K562 (cell line): ENCODE data around the gene FAM83E. TPM values are rescaled to one million over a fixed set of nuclear protein-coding genes. Genes with fewer than 3 reads are reported as not detected.

Source experiments
- EP300 ChIP-seq: IDR thresholded peaks from 2 replicates; pipeline ENCODE4 v1.6.1; 2012; ENCODE audit warnings: low read length, improper control_type of control experiment
- GATAD2A ChIP-seq: fragments of 450-650 bp; IDR thresholded peaks from 2 replicates; pipeline ENCODE4 v1.6.1; 2017
- JUNB ChIP-seq: fragments of 450-650 bp; formaldehyde crosslinking; conservative IDR thresholded peaks from 2 replicates; pipeline ENCODE4 v1.4.0; 2020; ENCODE audit warnings: mild to moderate bottlenecking
- PRMT5 ChIP-seq: sonication (generic); formaldehyde crosslinking; IDR thresholded peaks from 2 replicates; pipeline ENCODE4 v1.5.0; 2020; ENCODE audit warnings: missing genetic modification reagents
- RFX5 ChIP-seq: IDR thresholded peaks from 2 replicates; pipeline ENCODE4 v1.6.1; 2011; ENCODE audit warnings: low read depth, mild to moderate bottlenecking, improper control_type of control experiment, low read length
- U2AF2 ChIP-seq: fragments of 200-400 bp; formaldehyde crosslinking; optimal IDR thresholded peaks from 2 replicates; pipeline ENCODE3; 2017; ENCODE audit warnings: low read depth, mild to moderate bottlenecking, low read length
- ZKSCAN1 ChIP-seq: fragments of 150-350 bp; IDR thresholded peaks from 2 replicates; pipeline ENCODE4 v1.6.1; 2016; ENCODE audit warnings: low read depth, low read length
- ZNF146 ChIP-seq: IDR thresholded peaks from one replicate; pipeline ENCODE4 v1.6.1; 2018; ENCODE audit warnings: missing compliant biosample characterization; ENCODE audit not compliant: unreplicated experiment
- polyA plus RNA-seq, 8 experiments: library from polyadenylated mRNA; depleted of rRNA in 4 of 8; stranded (reverse) in 5 of 8; unstranded in 3 of 8; fragments of >200 nt; fragmentation: Nextera tagmentation in 2 of 8; fragmentation: Illumina TruSeq in 1 of 8; extraction: Ambion mirVana in 2 of 8; extraction: Trizol in 1 of 8; gene quantifications; 2 replicates each; pipeline versions ENCODE4 v1.2.1 to v1.2.3, GENCODE V29; 2011 to 2014; ENCODE audit warnings: inconsistent platforms in 1 of 8, missing spikeins in 1 of 8
- total RNA-seq, 7 experiments: library from RNA; depleted of rRNA in 6 of 7; stranded (reverse); fragments of >200 nt in 6 of 7; fragmentation: Illumina TruSeq in 2 of 7; extraction: Trizol in 2 of 7; gene quantifications; 2 replicates each; pipeline versions ENCODE4 v1.2.1 to v1.2.3, GENCODE V29; 2011 to 2021; ENCODE audit warnings: low replicate concordance in 1 of 7
- TF ChIP-seq, protein P1 (sequence below): fragments of 250-450 bp; sonication (Bioruptor Pico); IDR thresholded peaks from 2 replicates; pipeline ENCODE4 v1.5.0; 2021; ENCODE audit warnings: mild to moderate bottlenecking, moderate library complexity
- TF ChIP-seq, protein P2 (sequence below): fragments of 450-650 bp; conservative IDR thresholded peaks from 2 replicates; pipeline ENCODE4 v1.6.1; 2016; ENCODE audit warnings: missing genetic modification characterization, low read depth, mild to moderate bottlenecking, missing compliant biosample characterization, moderate library complexity
- TF ChIP-seq, protein P3 (sequence below): sonication (generic); formaldehyde crosslinking; IDR thresholded peaks from 2 replicates; pipeline ENCODE4 v1.5.0; 2020; ENCODE audit warnings: missing genetic modification reagents
- TF ChIP-seq, protein P4 (sequence below): sonication (generic); formaldehyde crosslinking; IDR thresholded peaks from 2 replicates; pipeline ENCODE4 v1.8.1; 2023; ENCODE audit warnings: mild to moderate bottlenecking, missing genetic modification reagents
- TF ChIP-seq, protein P5 (sequence below): sonication (generic); formaldehyde crosslinking; IDR thresholded peaks from 2 replicates; pipeline ENCODE4 v1.8.0; 2022; ENCODE audit warnings: mild to moderate bottlenecking, missing genetic modification reagents

The FAM83E gene
- total and polyA plus RNA-seq, 9 of the 15 experiments (the other 6 are each of a cell fraction or from before 2014, with no cell fraction given): 0.15 to 0.87 (median 0.29) TPM; not detected in 4

DNA sequence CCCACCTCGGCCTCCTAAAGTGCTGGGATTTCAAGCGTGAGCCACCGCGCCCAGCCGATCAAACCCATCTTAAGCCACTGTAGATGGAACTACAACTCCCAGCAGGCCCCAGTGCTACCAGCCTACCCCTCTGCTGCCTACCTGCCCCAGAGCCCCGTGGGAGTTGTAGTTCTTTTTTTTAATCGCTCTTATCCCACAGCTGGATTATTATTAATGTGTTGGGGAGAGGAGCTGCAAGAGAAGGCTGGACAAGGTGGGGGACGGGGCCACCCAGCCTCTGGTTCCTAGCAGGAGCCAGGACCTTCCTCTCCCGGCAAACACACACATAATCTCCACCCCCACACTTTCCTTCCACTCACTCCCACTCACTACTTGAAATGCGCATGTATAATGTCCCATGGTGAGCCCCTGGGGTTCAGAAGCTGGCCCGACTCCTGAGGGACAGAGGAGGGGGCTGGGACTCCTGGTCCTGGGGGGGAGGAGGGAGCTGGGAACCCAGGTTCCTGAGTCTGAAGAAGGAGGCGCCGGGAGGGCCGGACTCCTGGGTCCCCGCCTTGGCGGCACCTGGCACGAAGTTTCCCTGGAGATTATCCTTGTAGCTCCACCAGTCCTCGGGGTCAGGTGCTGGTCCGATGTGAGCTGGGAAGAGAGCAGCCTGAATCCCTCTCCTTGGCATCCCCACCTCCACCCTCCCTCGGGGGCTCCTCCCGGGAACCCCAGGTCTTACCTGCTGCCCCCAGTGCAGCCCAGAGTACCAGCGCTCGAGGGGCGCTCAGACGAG lies 30.2 kb upstream of the FAM83E start (continued):
- TF ChIP-seq ZNF146 (no peak), ZKSCAN1 (no peak), GATAD2A (peak; percentile 84; the same call in 1 of the 2 replicates), PRMT5 (no peak), JUNB (CRISPR knock-in tag) (no peak), U2AF2 (no peak), RFX5 (no peak), EP300 (no peak)
- TF ChIP-seq, protein P1, sequence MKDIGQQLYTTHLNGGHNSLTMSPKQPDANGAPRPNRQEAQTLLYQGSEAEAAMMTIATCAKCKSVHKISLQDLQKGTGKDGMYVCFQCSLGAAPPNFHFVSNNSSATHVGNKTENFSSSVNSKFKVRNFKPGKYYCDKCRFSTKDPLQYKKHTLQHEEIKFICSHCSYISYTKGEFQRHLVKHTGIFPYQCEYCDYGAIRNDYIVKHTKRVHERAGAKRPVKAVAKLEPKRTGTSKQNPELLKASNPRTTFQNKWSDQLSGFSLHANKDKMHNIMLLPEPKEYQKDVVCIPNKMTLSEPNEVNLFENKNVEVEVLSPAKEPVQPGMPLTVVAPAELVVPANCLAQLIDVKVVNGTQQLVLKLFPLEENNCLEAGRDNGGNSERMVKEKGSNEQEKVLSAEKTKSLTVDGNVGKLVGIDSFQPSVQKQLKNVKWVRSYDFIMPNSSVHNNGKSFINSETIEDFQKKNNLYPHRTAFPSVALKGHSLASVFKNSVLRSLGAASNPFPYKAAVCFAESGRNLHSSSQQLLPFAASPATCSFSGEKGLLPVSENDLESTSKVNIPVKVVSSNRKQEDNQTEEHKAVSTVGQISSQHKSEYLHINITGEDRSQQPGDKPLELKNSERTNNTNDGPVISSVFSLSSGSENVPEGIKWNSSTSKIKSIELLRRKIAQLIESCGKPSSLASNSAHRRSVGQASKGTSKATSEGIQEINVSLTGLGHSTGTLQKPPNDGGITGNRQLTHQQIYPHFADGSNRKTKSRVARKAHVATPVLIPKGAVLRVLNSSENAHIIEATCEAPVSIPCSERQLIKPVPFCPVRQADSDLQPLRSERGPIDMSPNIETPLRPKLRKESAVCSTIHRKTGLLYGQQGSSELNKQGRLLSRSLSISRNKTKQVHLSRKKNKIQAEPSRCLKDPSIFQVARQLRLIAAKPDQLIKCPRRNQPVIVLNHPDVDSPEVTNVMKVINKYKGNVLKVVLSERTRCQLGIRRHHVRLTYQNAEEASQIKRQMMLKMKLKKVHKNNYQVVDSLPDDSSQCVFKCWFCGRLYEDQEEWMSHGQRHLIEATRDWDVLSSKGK (CRISPR knock-in tag): no peak
- TF ChIP-seq, protein P2, sequence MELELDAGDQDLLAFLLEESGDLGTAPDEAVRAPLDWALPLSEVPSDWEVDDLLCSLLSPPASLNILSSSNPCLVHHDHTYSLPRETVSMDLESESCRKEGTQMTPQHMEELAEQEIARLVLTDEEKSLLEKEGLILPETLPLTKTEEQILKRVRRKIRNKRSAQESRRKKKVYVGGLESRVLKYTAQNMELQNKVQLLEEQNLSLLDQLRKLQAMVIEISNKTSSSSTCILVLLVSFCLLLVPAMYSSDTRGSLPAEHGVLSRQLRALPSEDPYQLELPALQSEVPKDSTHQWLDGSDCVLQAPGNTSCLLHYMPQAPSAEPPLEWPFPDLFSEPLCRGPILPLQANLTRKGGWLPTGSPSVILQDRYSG: 0 out of 2 replicates have a peak, but pooled peaks have one; percentile 41
- TF ChIP-seq, protein P3, sequence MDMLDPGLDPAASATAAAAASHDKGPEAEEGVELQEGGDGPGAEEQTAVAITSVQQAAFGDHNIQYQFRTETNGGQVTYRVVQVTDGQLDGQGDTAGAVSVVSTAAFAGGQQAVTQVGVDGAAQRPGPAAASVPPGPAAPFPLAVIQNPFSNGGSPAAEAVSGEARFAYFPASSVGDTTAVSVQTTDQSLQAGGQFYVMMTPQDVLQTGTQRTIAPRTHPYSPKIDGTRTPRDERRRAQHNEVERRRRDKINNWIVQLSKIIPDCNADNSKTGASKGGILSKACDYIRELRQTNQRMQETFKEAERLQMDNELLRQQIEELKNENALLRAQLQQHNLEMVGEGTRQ: no peak
- TF ChIP-seq, protein P4, sequence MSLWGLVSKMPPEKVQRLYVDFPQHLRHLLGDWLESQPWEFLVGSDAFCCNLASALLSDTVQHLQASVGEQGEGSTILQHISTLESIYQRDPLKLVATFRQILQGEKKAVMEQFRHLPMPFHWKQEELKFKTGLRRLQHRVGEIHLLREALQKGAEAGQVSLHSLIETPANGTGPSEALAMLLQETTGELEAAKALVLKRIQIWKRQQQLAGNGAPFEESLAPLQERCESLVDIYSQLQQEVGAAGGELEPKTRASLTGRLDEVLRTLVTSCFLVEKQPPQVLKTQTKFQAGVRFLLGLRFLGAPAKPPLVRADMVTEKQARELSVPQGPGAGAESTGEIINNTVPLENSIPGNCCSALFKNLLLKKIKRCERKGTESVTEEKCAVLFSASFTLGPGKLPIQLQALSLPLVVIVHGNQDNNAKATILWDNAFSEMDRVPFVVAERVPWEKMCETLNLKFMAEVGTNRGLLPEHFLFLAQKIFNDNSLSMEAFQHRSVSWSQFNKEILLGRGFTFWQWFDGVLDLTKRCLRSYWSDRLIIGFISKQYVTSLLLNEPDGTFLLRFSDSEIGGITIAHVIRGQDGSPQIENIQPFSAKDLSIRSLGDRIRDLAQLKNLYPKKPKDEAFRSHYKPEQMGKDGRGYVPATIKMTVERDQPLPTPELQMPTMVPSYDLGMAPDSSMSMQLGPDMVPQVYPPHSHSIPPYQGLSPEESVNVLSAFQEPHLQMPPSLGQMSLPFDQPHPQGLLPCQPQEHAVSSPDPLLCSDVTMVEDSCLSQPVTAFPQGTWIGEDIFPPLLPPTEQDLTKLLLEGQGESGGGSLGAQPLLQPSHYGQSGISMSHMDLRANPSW (CRISPR knock-in tag): no peak
- TF ChIP-seq, protein P5, sequence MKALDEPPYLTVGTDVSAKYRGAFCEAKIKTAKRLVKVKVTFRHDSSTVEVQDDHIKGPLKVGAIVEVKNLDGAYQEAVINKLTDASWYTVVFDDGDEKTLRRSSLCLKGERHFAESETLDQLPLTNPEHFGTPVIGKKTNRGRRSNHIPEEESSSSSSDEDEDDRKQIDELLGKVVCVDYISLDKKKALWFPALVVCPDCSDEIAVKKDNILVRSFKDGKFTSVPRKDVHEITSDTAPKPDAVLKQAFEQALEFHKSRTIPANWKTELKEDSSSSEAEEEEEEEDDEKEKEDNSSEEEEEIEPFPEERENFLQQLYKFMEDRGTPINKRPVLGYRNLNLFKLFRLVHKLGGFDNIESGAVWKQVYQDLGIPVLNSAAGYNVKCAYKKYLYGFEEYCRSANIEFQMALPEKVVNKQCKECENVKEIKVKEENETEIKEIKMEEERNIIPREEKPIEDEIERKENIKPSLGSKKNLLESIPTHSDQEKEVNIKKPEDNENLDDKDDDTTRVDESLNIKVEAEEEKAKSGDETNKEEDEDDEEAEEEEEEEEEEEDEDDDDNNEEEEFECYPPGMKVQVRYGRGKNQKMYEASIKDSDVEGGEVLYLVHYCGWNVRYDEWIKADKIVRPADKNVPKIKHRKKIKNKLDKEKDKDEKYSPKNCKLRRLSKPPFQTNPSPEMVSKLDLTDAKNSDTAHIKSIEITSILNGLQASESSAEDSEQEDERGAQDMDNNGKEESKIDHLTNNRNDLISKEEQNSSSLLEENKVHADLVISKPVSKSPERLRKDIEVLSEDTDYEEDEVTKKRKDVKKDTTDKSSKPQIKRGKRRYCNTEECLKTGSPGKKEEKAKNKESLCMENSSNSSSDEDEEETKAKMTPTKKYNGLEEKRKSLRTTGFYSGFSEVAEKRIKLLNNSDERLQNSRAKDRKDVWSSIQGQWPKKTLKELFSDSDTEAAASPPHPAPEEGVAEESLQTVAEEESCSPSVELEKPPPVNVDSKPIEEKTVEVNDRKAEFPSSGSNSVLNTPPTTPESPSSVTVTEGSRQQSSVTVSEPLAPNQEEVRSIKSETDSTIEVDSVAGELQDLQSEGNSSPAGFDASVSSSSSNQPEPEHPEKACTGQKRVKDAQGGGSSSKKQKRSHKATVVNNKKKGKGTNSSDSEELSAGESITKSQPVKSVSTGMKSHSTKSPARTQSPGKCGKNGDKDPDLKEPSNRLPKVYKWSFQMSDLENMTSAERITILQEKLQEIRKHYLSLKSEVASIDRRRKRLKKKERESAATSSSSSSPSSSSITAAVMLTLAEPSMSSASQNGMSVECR (CRISPR knock-in tag): peak; percentile 26; the same call in 1 of the 2 replicates
